C1 segment of cervical spinal cord (tissue), 14 donors: ENCODE measurements around the gene ASAP2.
"Not testable (repeated sequence)": the region's sequence is repeated elsewhere in the genome, so short reads cannot be mapped to it uniquely, and the experiment has no call there.

Experiments used
- DNase-seq, 14 donors: peaks; one replicate each; lab custom pipeline; 2025; lab: John Stamatoyannopoulos, UW

ASAP2 gene

DNA sequence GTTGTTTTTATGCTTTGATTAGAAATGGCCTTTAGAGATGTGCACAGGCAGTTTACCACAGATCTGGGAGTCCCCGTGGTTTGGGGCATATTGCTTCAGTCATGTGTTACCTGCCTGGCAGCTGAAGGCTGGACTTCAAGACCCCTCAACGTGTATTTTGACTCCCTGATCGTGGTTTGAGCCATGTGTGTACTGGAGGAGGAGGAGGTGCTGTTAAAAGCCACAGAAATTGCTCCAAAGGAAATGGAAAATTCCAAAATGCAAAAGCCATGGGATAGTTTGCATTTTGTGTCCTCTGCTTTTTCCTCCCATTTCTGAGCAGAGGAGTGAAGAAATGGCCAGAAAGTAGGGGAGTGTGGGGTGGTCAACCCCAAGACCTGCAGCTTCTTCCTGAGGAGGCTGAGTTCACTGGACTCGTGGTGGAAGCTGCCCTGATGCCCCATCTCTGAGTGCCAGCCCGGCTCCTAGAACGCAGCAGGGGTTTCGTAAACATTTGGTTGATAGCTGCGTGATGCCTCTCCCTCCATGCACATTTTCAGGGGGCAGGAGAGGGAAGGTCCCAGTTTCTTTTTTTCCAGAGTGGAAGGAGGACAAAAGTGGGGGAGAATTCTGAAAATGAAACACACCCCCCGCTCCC lies 171.0 kb downstream of the ASAP2 start:
- peak in 1 of 14 donors; percentile 62 for DNase-seq

DNA sequence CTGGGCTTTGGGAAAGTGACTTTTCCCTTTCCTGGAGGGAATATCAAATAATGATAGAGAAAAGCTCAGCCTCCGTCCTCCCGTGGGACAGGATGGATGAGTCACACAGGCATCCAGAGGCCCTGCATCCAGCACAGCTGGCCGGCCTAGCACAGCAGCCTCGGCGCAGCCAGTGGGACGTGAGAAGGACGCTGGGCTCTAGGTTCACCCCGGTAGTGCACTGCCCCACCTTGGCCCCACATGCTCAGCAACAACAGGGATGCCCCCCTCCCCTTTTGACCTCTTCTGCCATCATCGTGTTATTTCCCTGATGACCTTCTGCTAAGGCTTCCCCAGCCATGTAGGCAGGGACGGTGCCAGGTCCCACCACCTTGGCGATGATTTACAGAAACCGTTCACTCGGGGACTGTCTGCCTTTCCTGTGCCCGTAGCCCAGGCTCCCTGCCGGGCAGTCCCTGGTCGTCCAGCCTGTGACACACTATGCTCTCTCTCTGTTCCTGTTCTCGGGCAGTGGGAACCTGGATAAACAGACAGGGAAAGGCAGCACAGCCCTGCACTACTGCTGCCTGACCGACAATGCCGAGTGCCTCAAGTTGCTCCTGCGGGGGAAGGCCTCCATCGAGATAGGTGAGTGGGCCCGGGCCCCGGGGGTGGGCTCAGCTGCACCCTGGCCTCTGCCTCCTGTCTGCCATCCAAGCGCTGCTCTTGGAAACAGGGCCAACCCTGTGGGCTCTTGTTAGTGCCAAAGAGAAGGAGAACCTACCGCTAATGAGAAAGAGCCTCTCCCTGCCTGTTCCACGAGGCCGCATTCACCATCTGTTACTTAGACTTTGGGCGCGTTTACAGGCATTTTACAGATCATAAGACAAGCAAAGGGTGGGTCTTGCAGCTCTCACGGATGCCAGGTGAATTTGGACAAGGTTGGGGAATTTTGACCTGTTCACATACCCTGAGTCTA lies 172.1 kb downstream of the ASAP2 start:
- DNase-seq, result peak in 1 of 14 donors; percentile 96

DNA sequence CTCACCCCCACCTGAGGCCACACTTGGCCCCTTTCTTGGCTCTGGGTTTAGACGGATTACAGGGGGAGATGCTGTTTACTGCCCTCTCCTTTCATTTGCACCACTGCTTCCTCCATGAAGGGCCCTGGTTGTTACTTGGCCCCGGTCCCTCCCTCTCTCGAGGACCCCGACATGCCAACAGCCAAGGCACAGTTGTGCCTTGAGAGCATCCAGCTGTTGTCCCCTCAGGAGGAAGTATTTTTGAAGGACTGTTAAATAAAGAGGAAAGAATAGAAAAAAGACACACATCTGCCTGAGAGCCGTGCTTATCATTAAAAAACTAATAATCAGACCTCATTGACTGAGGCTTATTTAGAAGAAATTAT lies 172.8 kb downstream of the ASAP2 start:
- DNase-seq, result no peak

DNA sequence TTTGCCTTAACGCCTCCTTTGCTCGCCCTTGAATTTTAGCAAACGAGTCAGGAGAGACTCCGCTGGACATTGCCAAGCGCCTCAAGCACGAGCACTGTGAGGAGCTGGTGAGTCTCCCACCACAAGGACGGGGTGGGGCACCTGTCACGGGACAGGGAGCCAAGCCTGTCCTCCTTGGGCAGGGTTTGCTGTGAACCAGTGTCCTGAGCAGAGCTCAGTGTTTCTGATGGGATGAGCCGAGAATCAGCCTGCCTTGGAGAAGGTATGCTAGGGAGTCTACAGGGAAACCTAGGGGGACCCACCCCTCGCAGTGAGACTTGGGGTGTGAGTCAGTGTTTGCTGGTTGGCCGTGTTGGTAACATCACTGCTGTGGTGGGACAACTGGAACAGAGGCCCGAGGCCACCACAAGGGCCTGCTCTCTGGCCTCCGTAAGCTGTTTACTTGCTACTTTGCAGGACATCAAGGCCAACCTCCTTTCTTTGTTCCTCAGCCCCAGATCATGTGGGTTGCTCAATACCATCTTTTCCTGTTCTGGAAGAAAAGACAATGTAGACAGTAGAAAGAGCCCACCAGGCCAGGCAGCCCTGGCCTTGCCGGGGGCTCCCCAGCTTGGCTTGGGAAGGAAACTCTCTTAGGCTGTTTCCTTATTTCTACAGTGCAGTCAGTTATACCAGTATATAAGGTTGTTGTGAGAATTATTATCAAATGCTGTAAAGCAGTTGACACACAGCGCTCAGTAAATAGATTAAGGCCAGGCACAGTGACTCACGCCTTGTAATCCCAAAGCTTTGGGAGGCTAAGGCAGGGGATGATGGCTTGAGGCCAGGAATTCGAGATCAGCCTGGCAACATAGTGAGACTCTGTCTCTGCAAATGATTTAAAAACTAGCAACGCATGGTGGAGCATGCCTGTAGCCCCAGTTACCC lies 174.4 kb downstream of the ASAP2 start:
- peak in 2 of 14 donors; percentile 25 to 29 for DNase-seq

DNA sequence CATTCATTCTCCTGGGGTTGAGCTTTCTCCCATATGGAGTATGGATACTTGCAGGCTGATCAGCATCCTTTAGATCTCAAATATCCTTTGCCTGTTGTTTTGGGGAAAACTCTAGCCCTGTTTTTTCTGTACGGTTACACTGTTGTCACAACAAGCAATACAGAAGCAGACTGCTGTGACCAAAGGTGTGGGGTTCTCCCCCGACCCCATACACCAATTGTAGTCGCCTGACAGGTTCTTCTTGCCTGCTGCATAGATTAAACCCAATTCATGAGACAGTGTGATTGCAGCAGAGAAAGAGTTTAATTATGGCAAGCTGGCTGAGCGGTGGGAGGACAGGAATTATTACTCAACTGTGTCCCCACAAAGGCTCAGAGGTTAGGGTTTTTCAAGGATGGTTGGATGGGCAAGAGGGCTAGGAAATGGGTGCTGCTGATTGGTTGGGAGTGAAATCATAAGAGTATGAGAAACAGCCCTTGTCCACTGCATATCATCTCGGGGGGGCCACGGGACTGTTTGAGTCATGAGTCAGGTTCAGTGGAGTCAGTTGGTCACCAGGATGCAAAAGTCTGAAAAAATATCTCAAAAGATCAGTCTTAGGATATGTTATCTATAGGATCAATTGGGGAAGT lies 176.1 kb downstream of the ASAP2 start:
- DNase-seq, result no peak

DNA sequence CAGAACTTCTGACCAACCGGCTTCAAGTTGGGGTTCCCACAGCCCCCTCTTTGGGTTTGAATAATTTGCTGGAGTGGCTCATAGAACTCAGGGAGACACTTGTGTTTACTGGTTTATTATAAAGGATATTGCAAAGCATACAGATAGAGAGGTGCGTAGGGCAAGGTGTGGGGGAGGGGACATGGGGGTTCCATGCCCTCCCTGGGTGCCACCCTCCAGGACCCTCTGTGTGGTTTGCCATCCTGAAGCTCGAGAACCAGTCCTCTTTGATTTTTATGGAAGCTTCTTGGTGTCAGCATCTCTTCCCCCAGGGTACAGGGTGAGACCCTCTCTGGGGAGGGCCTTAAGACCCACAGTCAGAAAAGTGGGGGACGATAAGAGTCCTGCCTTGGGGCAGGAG lies 177.9 kb downstream of the ASAP2 start:
- no peak for DNase-seq

DNA sequence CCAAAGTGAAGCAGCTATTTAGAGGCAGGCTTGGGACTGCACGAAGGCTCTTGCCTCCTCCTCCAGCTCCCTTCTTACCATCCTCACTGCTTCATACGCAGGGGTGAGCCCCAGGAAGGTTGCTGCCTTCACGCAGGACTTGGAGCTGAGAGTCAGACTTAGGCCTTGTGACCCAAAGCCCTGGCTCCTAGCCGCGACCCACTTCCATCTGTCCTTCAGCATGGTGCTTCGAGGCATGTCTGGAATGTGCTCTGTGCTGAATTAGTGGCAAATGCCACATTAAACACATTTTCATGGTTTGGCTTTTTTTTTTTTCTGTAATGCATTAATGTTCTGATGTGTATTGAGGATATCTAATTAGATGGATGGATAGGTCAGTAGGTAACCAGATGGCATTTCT lies 179.2 kb downstream of the ASAP2 start:
- DNase-seq, result no peak

DNA sequence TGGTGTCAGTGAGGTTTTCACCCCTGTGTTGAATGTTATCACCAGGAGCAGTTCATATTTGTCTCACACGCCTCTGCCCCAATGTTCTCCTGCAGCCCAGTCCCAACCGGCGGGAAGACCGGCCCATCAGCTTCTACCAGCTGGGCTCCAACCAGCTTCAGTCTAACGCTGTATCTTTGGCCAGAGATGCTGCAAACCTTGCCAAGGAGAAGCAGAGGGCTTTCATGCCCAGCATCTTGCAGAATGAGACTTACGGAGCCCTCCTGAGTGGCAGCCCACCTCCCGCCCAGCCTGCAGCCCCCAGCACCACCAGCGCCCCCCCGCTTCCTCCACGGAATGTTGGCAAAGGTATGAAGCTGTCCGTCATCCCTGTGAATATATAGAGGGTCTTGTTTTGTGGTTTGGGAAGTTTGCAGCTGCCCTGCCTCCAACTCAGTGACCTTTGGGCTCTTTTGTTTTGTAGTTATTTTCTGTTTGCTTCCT lies 181.6 kb downstream of the ASAP2 start:
- DNase-seq, result no peak

DNA sequence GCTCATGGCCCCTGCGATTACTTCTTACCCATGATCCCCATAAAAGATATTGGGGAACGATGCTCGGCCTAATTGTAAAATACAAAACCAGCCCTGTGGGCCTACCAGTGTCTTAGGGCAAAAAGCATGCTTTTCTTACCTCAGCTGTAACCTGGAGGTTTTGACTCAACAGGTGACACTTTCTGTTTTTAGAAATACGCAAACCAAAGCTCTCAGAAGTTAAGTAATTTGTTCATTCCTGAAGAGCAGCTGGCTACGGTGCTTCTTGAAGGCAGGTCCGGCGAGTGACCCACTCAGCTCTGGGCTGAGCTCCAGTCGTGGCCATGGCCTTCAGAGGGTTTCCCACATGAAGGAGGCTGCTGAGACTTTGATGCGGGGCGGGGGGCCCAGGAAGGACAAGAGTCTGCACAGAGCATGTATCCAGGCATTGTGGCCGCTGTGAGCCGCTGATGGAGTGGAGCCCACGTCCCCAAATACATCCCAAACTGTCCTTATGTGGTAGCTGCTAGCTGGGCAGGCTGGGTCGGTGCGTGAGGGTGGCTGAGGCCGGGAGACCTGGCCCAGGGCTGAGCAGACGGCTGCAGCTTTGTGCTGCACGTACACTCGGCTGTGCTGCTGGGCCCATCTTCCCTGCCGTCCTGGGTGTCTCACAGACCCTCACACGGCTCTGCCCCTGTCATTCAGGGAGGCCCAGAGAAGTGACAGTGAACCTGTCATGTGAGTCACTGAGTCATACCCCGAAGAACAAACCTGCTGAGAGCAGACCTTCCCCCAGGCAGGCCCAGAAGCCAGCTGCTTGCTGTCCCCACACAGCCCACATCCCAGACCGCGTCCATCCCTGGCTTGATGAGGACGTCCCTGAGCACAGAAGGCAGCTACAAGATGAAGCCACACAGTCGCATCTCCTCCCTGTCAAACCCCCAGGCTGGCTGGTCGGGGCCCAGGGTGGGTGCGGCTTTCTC lies 182.6 kb downstream of the ASAP2 start:
- DNase-seq, result no peak

DNA sequence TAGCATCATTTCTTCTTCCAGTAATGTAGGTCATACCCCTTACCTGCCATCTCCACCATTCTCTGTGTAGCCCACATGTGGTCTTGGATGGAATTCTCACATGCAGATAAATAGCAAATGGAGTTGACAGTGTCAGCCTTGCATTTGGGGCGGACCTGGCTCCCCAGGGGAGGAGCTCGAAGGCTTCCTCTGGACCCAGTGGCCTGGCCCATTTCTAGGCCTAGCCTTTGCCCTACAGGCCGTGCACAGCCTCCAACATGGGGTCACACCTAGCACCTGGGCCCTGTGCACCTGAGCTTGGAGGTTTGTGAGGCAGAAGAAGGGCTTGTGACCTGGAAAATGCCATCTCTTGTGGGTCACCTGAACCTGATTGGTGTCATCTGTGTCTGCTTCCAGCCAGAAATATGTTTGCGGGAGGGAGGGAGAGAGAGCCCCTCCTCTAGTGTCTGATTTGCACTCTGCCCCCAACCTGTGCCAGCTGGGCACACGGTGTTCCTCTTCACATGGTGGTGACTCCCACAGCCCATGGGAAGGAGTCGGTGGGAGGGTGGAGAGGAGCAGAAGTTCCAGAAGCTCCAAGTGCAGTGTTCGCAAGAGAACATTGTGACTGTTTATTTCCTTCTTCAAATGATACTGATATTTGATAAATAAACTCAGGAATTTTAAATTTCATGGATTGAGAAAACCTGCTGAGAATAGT lies 183.7 kb downstream of the ASAP2 start:
- DNase-seq, result no peak

DNA sequence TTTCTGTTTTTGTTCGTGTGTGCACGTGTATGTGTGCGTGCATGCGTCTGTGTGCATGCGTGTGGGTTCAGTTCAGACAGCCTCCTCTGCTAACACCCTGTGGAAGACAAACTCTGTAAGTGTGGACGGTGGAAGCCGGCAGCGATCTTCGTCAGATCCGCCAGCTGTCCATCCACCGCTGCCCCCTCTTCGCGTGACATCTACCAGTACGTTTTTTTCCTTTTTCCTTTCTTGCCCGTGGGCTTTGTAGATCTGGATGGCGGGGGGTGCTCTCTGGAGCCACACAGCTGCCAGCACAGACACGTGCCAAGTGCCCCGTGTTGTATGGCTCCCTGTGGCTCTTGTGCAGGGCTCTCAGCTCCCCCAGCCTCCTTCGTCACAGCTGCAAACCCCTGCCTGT lies 184.4 kb downstream of the ASAP2 start:
- no peak for DNase-seq

DNA sequence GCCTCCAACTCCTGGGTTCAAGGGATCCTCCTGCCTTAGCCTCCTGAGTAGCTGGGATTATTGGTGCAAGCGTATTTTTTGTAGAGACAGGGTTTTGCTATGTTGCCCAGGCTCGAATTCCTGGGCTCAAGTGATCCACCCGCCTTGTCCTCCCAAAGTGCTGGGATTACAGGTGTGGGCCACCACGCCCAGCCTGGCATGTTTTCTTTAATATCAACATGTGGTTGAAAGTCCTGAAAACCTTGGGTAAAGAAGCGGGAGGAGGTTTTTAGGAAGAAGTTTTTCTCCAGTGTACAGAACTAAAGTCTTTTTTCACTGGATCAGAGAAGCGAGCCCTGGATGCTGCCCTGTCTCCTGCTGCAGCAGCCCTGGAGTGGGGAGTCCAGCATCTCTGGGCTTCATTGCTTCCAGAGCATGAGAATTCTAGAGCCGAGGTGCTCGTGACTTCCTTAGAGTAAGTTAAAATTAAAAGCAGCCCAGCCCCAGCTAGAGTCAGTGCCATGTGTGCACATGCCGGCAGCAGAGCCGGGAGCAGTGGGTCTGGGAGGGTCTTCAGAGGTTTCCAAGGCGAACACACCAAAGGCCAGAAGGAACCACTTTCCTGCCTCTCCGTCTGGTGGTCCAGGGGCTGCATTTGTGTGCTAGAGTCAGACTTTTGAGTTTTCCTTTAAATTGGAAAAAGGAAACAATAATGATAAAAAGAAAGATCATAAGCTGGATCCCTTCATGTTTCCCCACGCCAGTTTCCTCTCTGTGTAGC lies 185.5 kb downstream of the ASAP2 start:
- DNase-seq, result no peak

DNA sequence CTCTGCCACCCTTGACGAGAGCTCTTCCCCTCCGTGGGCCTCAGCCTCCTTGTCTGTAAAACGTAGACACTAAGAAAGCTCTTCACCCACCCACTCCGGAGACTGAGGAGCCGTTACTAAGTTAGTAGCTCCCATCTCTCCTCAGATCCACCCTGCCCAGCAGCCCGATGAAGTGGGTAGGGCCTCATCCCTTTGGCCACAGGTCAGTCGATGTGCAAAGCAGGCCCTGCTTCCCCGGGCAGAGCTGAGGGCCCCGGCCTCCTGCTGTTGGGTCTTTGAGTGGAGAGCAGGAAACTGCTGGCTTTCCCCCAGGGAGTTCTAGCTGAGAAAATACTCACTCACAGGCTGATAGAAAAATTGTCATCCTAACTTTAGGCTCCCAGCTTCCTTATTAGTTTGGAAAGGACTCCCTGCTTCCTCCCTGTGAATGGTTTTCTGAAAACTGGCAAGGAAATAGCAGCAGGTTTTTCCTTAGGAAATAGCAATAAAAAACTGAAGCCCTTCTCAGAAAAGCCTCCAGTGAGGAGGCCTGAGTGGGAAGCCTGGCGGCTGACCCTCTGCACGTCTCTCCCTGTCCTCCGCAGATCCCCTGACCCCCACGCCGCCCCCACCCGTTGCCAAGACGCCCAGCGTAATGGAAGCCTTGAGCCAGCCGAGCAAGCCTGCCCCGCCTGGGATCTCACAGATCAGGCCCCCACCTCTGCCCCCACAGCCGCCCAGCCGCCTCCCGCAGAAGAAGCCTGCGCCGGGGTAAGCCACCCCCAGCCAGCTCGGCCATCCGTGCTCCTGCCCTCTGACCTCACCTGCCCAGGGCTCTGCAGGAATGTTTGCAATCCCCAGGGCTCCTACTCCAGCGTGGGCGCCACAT lies 186.5 kb downstream of the ASAP2 start:
- no peak for DNase-seq

DNA sequence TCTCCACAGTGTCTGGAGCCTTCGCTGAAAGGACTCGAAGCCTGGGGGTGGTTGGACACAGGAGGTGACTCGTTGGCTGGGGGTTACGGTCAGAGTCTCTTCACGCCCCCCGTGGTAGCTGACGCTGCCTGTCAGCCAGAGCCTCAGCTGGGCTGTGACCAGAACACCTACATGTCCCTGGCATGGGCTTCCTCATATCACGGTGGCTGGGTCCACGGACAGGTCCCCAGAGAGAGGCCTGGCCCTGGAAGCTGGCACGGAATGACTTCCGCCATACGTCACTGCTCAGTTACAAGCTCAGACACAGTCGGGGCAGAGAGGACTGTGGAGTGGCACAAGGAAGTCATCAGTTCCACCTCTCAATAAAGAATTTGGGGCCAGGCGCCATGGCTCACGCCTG lies 188.2 kb downstream of the ASAP2 start:
- DNase-seq, result no peak

DNA sequence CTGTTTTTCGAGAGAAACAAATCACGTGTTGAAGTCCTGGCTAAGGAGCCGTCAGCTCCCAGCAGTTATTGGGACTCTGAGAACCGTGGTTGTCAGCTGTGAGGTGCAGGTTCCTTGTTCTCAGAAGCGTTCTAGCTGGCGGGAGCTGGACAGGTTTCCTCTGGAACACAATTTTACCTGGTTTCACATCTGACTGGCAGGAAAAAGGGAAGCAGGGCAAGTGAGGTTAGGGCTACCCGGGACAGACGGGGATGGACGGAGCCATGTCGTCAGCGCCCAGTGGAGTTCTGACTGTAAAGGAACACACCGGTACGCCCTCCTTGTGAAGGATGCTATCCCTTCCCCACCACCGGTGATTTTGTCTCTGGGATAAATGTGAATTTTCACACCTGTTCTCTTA lies 190.6 kb downstream of the ASAP2 start:
- no peak for DNase-seq

DNA sequence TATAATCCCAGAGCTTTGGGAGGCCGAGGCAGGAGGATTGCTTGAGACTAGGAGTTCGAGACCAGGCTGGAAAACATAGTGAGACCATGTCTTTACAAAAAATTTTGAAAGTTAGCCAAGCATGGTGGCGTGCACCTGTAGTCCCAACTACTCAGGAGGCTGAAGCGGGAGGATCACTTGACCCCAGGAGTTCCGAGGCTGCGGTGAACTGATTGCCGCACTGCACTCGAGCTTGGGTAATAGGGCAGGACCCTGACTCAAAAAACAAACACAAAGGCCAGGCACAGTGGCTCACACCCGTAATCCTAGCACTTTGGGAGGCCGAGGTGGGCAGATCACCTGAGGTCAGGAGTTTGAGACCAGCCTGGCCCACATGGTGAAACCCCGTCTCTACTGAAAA lies 191.6 kb downstream of the ASAP2 start:
- not testable (repeated sequence) for DNase-seq

DNA sequence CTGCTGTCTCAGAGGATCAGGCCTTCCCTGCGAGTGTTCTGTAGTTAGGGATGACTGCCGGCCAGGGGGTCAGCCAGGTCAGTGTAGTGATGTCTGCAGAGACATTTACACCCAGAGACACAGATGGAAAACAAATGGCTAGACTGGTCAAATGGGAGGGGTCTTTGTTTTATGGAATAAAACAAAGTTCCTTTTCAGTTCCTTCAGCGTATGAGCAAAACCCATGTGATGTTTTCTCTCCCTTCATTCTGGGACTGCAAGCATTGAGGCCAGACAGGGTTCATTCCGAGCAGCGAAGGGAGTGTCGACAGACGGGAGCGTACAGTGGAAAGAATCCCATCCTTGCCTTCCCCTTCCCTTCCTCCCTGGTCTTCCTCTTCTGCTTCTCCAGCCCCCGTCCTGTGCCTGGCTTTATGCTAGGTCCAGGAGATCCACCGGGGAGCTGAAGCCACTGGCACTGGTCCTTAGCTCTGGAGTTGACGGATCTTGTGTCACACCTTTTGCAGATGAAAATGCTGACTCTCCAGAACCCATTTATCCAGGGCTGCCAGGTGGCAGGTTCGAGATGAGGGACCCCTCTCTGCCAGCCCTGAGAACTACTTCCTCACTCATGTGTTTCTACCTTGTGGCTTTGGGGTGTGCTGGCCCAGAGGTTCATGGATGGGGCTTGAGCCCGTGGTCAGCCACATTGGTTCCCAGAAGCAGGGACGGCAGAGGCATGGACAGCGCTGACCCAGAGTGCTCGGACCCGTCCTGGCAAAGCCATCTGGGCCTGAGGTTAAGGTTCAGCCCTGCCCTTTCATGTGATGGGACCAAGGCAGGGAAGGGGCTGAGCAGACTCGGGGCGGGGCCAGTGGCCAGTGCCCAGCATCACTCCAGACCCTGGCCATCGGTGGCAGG lies 192.5 kb downstream of the ASAP2 start:
- DNase-seq, result no peak
